Choroid plexus epithelial cell (primary cell): ENCODE measurements around the gene OR6P1.

ENCODE experiments used
- DNase-seq: peaks from one replicate; pipeline ENCODE4 v3.0.0-alpha.2; 2010; ENCODE audit warnings: low read depth
- H3K4me3 ChIP-seq: 2 replicates; pipeline ENCODE4 v1.5.1; 2011; ENCODE audit warnings: low read depth, mild to moderate bottlenecking, control low read depth, low read length, moderate library complexity
- TF ChIP-seq, protein P1 (sequence below): conservative IDR thresholded peaks from 2 replicates; pipeline ENCODE4 v1.5.1; 2011; ENCODE audit warnings: low read depth, mild to moderate bottlenecking, control low read depth, inconsistent platforms, low read length, moderate library complexity

OR6P1 gene

GRCh38 chr1:158554352-158554751 is 16.0 kb downstream of the OR6P1 start, which contains the start of gene OR6Y1:
Gene OR6Y1 (minus strand): TSS chr1:158554405. CDS start chr1:158548105, 6,300 bp downstream.
- TF ChIP-seq, protein P1, sequence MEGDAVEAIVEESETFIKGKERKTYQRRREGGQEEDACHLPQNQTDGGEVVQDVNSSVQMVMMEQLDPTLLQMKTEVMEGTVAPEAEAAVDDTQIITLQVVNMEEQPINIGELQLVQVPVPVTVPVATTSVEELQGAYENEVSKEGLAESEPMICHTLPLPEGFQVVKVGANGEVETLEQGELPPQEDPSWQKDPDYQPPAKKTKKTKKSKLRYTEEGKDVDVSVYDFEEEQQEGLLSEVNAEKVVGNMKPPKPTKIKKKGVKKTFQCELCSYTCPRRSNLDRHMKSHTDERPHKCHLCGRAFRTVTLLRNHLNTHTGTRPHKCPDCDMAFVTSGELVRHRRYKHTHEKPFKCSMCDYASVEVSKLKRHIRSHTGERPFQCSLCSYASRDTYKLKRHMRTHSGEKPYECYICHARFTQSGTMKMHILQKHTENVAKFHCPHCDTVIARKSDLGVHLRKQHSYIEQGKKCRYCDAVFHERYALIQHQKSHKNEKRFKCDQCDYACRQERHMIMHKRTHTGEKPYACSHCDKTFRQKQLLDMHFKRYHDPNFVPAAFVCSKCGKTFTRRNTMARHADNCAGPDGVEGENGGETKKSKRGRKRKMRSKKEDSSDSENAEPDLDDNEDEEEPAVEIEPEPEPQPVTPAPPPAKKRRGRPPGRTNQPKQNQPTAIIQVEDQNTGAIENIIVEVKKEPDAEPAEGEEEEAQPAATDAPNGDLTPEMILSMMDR, result no peak
- no peak for DNase-seq
- no peak within 1 kb of the TSS for H3K4me3 ChIP-seq

GRCh38 chr1:158552296-158552695 is 18.1 kb downstream of the OR6P1 start:
- TF ChIP-seq, protein P1, result no peak
- no peak for DNase-seq
- no peak overlapping the region for H3K4me3 ChIP-seq

DNA sequence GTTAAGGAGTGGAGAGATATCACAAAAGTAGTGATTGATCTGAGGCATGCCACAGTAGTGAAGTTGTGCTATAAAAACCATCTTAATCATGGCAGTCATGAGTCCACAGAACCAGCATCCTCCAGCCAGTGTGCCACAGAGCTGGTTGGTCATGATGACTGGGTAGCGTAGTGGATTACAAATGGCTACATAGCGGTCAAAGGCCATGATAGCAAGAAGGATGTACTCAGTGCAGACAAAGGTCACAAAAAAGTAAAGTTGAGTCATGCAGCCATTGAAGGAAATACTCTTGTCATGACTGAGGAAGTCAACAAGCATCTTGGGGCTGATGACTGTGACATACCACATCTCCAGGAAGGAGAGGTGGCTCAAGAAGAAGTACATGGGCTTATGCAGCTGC is 22.8 kb downstream of the OR6P1 start:
- TF ChIP-seq, protein P1, result no peak
- no peak overlapping the region for H3K4me3 ChIP-seq
- no peak for DNase-seq

DNA sequence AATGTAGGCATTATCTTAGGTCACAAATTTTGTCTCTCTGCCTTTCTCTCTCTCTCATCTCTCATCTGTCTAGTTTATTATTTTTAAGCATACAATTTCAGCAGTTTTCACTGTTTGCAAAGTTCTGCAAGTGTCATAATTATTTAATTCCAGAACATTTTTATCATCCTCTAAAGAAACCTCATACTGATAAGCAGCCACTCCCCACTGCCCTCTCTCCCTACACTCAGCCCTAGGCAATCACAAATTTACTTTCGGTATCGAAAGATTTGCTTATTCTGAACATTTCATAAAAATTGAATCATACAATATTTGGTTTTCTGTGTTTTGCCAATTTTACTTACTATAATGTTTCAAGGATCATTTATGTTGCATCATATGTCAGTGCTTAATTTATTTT is 32.8 kb downstream of the OR6P1 start:
- TF ChIP-seq, protein P1, result no peak
- H3K4me3 ChIP-seq, result no peak overlapping the region
- no peak for DNase-seq

- no peak overlapping the region for H3K4me3 ChIP-seq
- no peak for DNase-seq
- TF ChIP-seq, protein P1, result no peak
These were observed 35.9 kb downstream of the OR6P1 start for GRCh38 chr1:158534496-158534895.

DNA sequence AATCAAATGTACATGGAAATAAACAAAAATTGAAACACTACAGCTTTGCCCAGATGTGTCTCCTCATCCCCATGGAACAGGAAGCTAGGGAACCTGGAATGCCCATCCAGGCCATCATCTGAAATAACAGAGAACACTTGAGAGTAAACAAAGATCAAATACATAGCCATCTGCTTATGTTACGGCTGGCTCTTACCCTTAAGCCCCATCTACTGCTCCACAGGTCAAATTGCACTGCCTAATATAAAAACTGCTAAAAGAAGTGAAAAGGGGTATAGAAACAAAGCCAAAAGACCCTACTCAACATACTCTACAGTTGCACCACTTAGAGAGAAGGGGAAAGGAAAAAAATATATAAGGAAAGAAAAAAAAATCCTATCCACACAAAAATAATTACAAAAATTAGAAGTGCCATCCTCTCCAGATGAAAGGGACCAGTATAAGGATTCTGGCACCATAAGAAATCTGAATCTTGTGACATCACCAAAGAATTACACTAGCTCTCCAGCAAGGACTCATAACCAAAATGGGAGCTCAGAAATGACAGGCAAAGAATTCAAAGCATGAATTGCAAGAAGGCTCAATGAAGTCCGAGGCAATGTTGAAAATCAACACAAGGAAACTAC is 43.1 kb downstream of the OR6P1 start:
- DNase-seq, result peak; percentile 72
- TF ChIP-seq, protein P1, result peak; percentile 73
- no peak overlapping the region for H3K4me3 ChIP-seq

- DNase-seq, result no peak
- no peak overlapping the region for H3K4me3 ChIP-seq
- TF ChIP-seq, protein P1, result no peak
These were observed 48.7 kb downstream of the OR6P1 start for GRCh38 chr1:158521666-158522058.
